Measurements from ENCODE around the gene DOCK3. TPM values are rescaled to one million over a fixed set of nuclear protein-coding genes. Genes with fewer than 3 reads are reported as not detected.

DOCK3 gene
- total RNA-seq, 4 donors from 2014 or later = 4.0 to 6.3 (median 5.8) TPM

DNA sequence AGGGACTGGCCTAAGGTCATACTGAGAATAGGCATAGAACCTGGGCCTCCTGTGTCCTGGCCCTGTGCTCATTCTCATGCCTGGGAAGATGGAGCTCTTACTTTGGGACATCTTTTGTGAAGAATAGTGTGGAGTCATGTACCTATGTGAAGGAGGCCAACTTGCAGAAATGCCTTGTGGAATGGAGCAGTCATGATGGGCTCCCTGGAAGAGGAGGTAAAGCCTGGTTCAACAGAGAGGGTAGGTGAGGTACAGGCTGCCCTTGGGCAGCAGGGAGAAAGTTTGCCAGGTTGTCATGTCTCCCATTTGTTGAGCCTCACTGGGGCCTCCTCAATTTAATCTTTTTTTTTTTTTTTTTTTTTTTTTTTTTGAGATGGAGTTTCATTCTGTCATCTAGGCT is 39.7 kb upstream of the DOCK3 start:
- no peak overlapping the region for H3K27ac ChIP-seq
- no peak for DNase-seq (ENCODE audit: low spot score in 2 of 2)
- no peak for TF ChIP-seq EP300 (IDR thresholded peaks at IDR 0.05)
- TF ChIP-seq, protein P1, sequence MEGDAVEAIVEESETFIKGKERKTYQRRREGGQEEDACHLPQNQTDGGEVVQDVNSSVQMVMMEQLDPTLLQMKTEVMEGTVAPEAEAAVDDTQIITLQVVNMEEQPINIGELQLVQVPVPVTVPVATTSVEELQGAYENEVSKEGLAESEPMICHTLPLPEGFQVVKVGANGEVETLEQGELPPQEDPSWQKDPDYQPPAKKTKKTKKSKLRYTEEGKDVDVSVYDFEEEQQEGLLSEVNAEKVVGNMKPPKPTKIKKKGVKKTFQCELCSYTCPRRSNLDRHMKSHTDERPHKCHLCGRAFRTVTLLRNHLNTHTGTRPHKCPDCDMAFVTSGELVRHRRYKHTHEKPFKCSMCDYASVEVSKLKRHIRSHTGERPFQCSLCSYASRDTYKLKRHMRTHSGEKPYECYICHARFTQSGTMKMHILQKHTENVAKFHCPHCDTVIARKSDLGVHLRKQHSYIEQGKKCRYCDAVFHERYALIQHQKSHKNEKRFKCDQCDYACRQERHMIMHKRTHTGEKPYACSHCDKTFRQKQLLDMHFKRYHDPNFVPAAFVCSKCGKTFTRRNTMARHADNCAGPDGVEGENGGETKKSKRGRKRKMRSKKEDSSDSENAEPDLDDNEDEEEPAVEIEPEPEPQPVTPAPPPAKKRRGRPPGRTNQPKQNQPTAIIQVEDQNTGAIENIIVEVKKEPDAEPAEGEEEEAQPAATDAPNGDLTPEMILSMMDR (IDR thresholded peaks at IDR 0.05) = no peak
- TF ChIP-seq POLR2A (IDR thresholded peaks at IDR 0.05) = no peak
- H3K9me3 ChIP-seq = no peaks in the 10 kb centered on the region
- H3K36me3 ChIP-seq = peaks cover 0 to 4% (median 0%) of the 10 kb centered on the region in 3 donors
- H3K4me3 ChIP-seq = no peak overlapping the region
- no peaks in the 10 kb centered on the region for H3K27me3 ChIP-seq
- peaks cover 0 to 40% (median 8%) of the 10 kb centered on the region in 4 donors for H3K4me1 ChIP-seq

DNA sequence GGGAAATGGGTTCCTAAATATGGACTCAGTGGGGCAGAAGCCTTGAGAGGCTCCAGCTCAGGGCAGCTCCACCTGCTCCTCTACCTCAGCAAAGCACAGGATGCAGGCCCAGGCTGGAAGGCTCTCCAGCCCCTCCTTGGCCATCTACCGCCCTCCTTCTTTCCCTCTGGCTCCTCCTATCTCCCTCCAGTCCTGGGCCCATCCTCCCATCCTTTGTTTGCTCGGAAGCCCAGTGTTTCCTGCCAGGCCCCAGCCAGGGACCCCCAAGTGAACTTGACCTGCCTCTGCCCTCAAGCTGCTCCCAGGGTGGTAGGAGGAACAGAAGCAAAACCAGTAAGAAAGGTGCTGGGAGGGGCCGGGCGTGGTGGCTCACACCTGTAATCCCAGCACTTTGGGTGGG is 37.7 kb upstream of the DOCK3 start:
- TF ChIP-seq POLR2A (IDR thresholded peaks at IDR 0.05) (no peak), EP300 (IDR thresholded peaks at IDR 0.05) (no peak)
- TF ChIP-seq, protein P1 (IDR thresholded peaks at IDR 0.05) = no peak
- H3K27me3 ChIP-seq = no peaks in the 10 kb centered on the region
- H3K9me3 ChIP-seq = no peaks in the 10 kb centered on the region
- H3K4me3 ChIP-seq = no peak overlapping the region
- 83 to 89% methylated on average over 4 of the region's 4 CpGs for WGBS, 2 donors
- no peak for DNase-seq (ENCODE audit: low spot score in 2 of 2)
- peaks cover 0 to 23% (median 0%) of the 10 kb centered on the region in 3 donors for H3K36me3 ChIP-seq
- peaks cover 0 to 28% (median 4%) of the 10 kb centered on the region in 4 donors for H3K4me1 ChIP-seq
- H3K27ac ChIP-seq = no peak overlapping the region

DNA sequence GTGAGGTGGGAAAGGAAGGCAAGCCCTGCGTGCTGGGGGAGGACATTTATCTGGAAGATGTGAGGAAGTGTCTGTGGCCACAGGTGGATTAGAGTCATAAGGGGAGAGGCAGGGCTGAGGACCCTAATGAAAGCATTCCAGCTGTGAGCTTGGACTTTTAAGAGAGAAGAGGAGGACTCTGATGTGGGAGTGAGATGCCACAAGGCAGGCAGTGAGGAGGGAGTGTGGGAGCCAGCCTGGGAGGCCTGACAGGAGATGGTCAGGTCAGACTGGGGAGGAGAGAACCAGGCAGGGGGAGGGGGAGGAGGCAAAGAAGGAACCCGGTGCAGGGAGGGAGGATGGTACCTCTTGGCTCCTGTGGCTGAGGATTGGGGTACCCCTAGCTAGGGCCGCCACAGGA is 36.8 kb upstream of the DOCK3 start:
- Histone ChIP-seq H3K4me3 (no peak overlapping the region), H3K27me3 (no peaks in the 10 kb centered on the region), H3K9me3 (no peaks in the 10 kb centered on the region), H3K36me3 (peaks cover 0 to 33% (median 0%) of the 10 kb centered on the region in 3 donors), H3K4me1 (peaks cover 0 to 22% (median 2%) of the 10 kb centered on the region in 4 donors), H3K27ac (no peak overlapping the region)
- 75 to 81% methylated on average over 3 of the region's 3 CpGs for WGBS, 2 donors
- TF ChIP-seq EP300 (IDR thresholded peaks at IDR 0.05) (no peak), POLR2A (IDR thresholded peaks at IDR 0.05) (no peak)
- TF ChIP-seq, protein P1 (IDR thresholded peaks at IDR 0.05) = no peak
- DNase-seq (ENCODE audit: low spot score in 2 of 2) = no peak

DNA sequence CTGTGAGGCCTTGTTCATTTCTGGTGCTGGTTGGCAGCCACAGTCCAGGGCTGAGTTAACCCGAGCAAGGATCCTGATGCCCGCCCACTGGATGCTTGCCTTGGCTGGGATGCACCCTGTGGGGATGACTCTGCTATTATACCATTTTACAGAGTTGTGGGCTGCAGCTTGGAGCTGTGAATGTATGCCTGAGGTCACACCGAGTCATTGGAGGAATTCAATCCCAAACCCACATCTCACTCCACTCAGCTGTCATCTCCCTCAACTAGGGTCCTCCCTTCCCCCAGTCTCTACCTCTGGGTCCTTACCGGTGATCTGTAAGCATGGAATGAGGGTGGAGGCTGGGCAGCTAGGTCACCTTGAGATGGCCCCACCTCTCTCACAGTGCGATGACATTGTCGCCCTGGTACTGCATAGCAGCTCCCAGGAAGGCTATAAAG is 35.7 kb upstream of the DOCK3 start:
- WGBS, 2 donors = 74 to 95% methylated on average over 5 to 6 of the region's 6 CpGs
- TF ChIP-seq, protein P1 (IDR thresholded peaks at IDR 0.05) = no peak
- TF ChIP-seq POLR2A (IDR thresholded peaks at IDR 0.05) (no peak), EP300 (IDR thresholded peaks at IDR 0.05) (no peak)
- H3K4me3 ChIP-seq = no peak overlapping the region

DNA sequence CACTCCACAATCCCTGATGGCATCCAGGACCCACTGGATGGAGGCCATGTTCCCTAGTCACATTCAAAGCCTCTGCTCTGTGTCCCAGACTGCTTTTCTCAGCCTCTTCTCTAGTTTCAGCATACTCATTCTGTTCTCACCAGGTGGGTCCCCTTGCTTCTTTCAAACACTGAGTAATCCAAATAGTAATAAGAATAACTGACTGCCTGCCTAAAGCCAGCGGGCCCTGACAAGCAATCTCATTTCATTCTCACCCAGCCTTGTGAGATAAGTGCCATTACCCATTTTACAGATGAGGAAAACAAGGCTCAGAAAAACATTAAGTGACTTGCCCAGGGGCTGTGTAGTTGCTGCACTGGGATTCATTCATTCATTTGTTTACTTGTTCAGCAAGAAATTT is 32.3 kb upstream of the DOCK3 start:
- H3K36me3 ChIP-seq = peaks cover 0 to 77% (median 0%) of the 10 kb centered on the region in 3 donors
- H3K4me1 ChIP-seq = peaks cover 0 to 14% (median 0%) of the 10 kb centered on the region in 4 donors
- WGBS, 2 donors = 100% methylated on average over 1 of the region's 1 CpG
- H3K27ac ChIP-seq = no peak overlapping the region
- no peak for DNase-seq (ENCODE audit: low spot score in 2 of 2)
- no peaks in the 10 kb centered on the region for H3K27me3 ChIP-seq
- H3K4me3 ChIP-seq = no peak overlapping the region
- TF ChIP-seq EP300 (IDR thresholded peaks at IDR 0.05) (no peak), POLR2A (IDR thresholded peaks at IDR 0.05) (no peak)
- TF ChIP-seq, protein P1 (IDR thresholded peaks at IDR 0.05) = no peak
- H3K9me3 ChIP-seq = no peaks in the 10 kb centered on the region

More for the DNA sequence above, 35.7 kb upstream of the DOCK3 start:
- Histone ChIP-seq H3K4me1 (peaks cover 0 to 14% (median 2%) of the 10 kb centered on the region in 4 donors), H3K27me3 (no peaks in the 10 kb centered on the region), H3K27ac (no peak overlapping the region), H3K36me3 (peaks cover 0 to 44% (median 0%) of the 10 kb centered on the region in 3 donors), H3K9me3 (no peaks in the 10 kb centered on the region)
- DNase-seq (ENCODE audit: low spot score in 2 of 2) = no peak
